Measurements from ENCODE around the gene NMNAT1. TPM values are rescaled to one million over a fixed set of nuclear protein-coding genes. Genes with fewer than 3 reads are reported as not detected.

The NMNAT1 gene
- total and polyA plus RNA-seq, 2 of the 8 experiments (the other 6 are each of a cell fraction or from before 2014, with no cell fraction given): 2.0 to 2.5 TPM

DNA sequence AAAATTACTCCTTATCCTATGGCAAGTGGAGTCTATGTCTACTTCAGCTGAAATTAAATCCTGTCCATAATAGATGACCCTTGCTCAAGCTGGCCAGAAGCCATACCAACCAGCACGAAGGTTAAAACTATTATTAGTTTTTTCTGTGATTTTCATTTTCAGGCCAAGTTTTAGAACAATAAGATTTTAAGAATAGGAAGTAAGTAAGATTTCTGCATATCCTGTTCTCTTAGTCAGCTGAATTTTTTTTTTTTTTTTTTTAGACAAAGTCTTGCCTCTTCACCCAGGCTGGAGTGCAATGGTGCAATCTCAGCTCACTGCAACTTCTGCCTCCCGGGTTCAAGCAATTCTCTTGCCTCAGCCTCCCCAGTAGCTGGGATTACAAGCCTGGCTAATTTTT, 47.7 kb downstream of the NMNAT1 start:
- Histone ChIP-seq H3K9me3 (ENCODE audit: insufficient read depth in 2 of 2, low read depth in 1 of 2, low read length in 1 of 2) (no peaks in the 10 kb centered on the region), H4K8ac (ENCODE audit: extremely low read depth, insufficient read depth, low read length) (no peak overlapping the region), H3K79me2 (ENCODE audit: control insufficient read depth in 1 of 2, insufficient read depth in 2 of 2, low read length in 2 of 2) (no peaks in the 10 kb centered on the region), H3K27me3 (replicated peaks in 1 of 4; ENCODE audit: control insufficient read depth in 3 of 4, extremely low read depth in 1 of 4, insufficient read depth in 3 of 4, low read length in 3 of 4) (no peaks in the 10 kb centered on the region), H4K91ac (replicated peaks; ENCODE audit: insufficient read length, low read length) (no peak overlapping the region), H3K4me3 (ENCODE audit: extremely low read depth in 1 of 4, insufficient read depth in 2 of 4, low read depth in 3 of 4, low read length in 4 of 4) (no peak overlapping the region), H3K4me1 (replicated peaks in 1 of 4; ENCODE audit: control insufficient read depth in 3 of 4, insufficient read depth in 4 of 4, low read length in 3 of 4) (no peaks in the 10 kb centered on the region), H3K79me1 (ENCODE audit: low read depth, low read length) (no peaks in the 10 kb centered on the region), H3K18ac (ENCODE audit: extremely low read depth, low read length) (no peak overlapping the region), H4K20me1 (replicated peaks in 1 of 2; ENCODE audit: control insufficient read depth in 1 of 2, insufficient read depth in 2 of 2, low read length in 2 of 2) (no peaks in the 10 kb centered on the region), H3K23ac (ENCODE audit: insufficient read length) (no peak overlapping the region), H2AK5ac (ENCODE audit: low read depth, low read length) (no peak overlapping the region), H4K5ac (ENCODE audit: insufficient read length, low read depth, low read length) (no peak overlapping the region), H2BK15ac (ENCODE audit: low read length) (no peak overlapping the region), H2AFZ (ENCODE audit: low read length) (no peak overlapping the region), H3K4me2 (ENCODE audit: insufficient read depth in 1 of 2, low read depth in 2 of 2, low read length in 2 of 2) (no peak overlapping the region), H3K14ac (ENCODE audit: insufficient read length) (no peak overlapping the region), H3K56ac (replicated peaks; ENCODE audit: insufficient read length, low read depth, low read length) (no peak overlapping the region), H2BK120ac (replicated peaks; ENCODE audit: low read depth, low read length) (no peak overlapping the region), H3K23me2 (ENCODE audit: low read depth, low read length) (no peaks in the 10 kb centered on the region), H3K27ac (ENCODE audit: low read depth, low read length) (no peak overlapping the region), H3K36me3 (ENCODE audit: control insufficient read depth in 2 of 4, insufficient read depth in 4 of 4, low read length in 3 of 4) (no peaks in the 10 kb centered on the region), H3K4ac (replicated peaks; ENCODE audit: insufficient read length, low read depth, low read length) (no peak overlapping the region), H3K9ac (replicated peaks in 1 of 4; ENCODE audit: extremely low read depth in 1 of 4, low read depth in 3 of 4, low read length in 3 of 4) (no peak overlapping the region), H2BK12ac (ENCODE audit: low read depth, low read length) (no peak overlapping the region), H2BK20ac (ENCODE audit: low read length) (no peak overlapping the region), H2BK5ac (ENCODE audit: low read depth, low read length) (no peak overlapping the region)
- FAIRE-seq (no peak), DNase-seq (ENCODE audit: low read depth in 1 of 2, low spot score in 2 of 2) (no peak)
- 81% methylated on average over 2 of the region's 2 CpGs; no CpG with 5 or more reads in 1 of the 2 experiments for whole genome bisulfite sequencing, 2 experiments (ENCODE audit: extremely low coverage in 1 of 2, insufficient coverage in 1 of 2, insufficient read length in 1 of 2, insufficient replicate concordance in 2 of 2, low coverage in 1 of 2, low lambda C conversion rate in 2 of 2, missing lambda C conversion rate in 1 of 2)
- ChIA-PET CTCF (ENCODE audit: partially characterized antibody) (interaction anchor here (0.6 to 2.2 kb wide), 3 partner anchors 49 to 288 kb away, joined by 3 to 6 read pairs (median 3); no protein-coding TSS in a partner anchor), POLR2A (ENCODE audit: partially characterized antibody) (no interaction called here)
- TF ChIP-seq NANOG (IDR thresholded peaks at IDR 0.05; ENCODE audit: insufficient read depth, low read depth, low read length, poor library complexity, severe bottlenecking) (no peak), USF2 (IDR thresholded peaks at IDR 0.05; ENCODE audit: low read length) (no peak), CTBP2 (IDR thresholded peaks at IDR 0.05; ENCODE audit: borderline replicate concordance, insufficient read depth, insufficient read length, low read length) (no peak), SP4 (IDR thresholded peaks at IDR 0.05; ENCODE audit: low read length) (no peak), RBBP5 (IDR thresholded peaks at IDR 0.05; ENCODE audit: borderline replicate concordance, low read depth, low read length) (no peak), TAF1 (IDR thresholded peaks at IDR 0.05; ENCODE audit: low read depth, low read length) (no peak), TAF7 (optimal IDR thresholded peaks at IDR 0.05; ENCODE audit: borderline replicate concordance, low read depth, low read length) (no peak)

All from H1 (cell line).